HTERT RPE-1 (cell line): ENCODE results near the gene SIK3.

Experiments used
- in situ Hi-C: fragments of 300-500 bp; cut with MboI; formaldehyde crosslinking; loops from 4 replicates; pipeline ENCODE4 v1.14.3; 2020; ENCODE audit warnings: low sequenced_read_pairs

The SIK3 gene

GRCh38 chr11:116903090-116903489, 195.1 kb downstream of the SIK3 start:
- in situ Hi-C loops, result no loop called here

DNA sequence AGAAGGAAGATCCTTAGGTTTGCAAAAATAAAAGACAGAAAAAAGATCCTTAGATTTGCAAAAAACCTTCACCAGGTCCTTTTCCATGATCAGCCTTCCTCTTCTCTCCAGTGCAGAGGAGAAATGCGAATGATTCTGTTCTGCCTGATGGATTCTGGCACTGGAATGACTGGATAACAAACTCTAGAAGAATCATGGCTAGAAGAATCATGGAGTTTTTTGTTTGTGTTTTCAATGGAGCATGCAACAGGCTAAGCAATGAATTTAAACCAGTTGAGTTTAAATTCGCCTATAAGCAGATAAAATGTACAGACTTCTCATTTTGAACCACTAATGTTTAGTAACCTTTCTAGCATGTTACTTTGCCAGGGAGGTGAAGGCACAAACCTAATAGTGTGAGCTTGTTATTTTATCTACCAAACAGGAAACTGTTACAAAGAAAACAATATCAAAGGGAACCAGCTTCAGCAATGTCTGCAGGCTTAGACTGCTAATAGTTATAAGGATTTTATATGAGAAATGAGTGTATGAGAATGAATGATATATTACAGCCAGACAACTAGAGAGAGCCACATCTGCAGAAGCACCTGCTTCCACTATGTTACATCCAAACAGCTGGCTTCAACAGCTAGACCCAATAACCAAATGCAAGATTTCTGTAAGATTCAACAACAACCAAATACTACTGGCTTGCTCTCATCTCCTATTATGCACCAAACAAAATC, 196.1 kb downstream of the SIK3 start:
- in situ Hi-C loops, result no loop called here

DNA sequence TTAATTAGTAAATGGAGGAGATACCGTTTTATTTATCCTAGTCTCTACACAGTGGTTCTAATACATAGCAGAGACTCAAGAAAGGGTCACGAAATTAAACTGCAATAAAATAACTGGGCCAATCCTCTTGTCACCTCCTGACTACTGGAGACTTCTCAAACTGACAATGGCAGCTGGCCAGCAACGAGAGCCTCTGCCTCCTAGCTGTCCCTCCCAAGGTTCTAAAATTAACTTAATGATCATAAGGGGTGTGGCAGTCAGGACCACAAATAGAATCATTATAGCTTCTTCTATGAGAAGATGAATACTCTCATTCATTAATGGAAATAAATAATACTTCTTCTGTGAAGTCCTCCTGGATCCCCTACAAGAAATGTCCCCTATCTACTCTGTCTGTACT, 197.0 kb downstream of the SIK3 start:
- in situ Hi-C loops, result no loop called here

DNA sequence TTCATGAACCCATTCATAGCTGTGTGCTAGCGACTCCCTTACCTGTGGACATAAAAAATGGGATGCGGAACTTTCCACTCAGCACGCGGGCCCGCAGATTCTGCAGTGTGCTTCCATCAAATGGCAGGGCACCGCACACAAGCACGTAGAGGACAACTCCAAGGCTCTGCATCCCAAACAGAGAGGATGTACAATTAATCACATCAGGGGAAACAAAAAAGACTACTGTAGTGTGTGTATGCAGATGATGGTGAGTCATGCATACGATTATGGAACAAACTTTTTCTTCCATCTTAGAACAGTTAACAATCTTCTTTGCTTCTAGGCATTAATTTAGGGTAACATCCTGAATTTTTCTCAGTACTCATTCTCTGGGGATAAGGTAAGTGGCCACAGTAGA, 202.0 kb downstream of the SIK3 start:
- in situ Hi-C loops, result no loop called here

GRCh38 chr11:116895048-116895757, 203.0 kb downstream of the SIK3 start:
- in situ Hi-C loops, result no loop called here

- in situ Hi-C loops, result no loop called here
Measured at GRCh38 chr11:116893906-116894305, 204.3 kb downstream of the SIK3 start.

DNA sequence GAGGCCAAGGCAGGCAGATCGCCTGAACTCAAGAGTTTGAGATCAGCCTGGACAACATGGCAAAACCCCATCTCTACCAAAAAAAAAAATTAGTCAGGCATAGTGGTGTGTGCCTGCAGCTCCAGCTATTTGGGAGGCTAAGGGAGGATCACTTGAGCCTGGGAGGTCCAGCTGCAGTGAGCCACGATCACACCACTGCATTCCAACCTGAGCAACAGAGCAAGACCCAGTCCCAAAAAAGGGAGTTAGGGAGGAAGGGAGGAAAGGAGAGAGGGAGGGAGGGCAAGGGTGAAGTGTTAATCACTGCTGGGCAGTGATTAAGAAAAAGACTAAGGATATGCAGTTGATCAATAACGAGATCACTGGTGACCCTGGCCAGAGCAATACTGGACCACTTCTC, 204.8 kb downstream of the SIK3 start:
- in situ Hi-C loops, result no loop called here

GRCh38 chr11:116892374-116892773, 205.9 kb downstream of the SIK3 start:
- in situ Hi-C loops, result no loop called here

DNA sequence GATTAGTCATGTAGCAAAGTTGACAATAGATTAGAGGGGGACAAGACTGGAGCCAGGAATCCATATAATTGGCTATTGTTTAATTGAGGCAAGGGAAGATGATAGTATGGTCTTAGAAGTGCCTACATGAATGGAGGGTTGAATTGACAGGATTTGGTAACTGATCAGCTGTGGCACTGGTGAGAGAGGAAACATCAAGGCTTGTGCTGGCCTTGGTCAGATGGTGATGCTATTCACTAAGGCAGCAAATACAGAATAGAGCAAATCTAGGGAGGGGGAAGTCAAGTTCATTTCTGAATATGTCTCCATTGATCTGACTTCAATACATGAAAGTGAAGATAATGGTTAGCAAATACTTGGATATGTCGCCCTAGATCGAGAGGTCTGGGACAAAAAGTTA, 206.5 kb downstream of the SIK3 start:
- in situ Hi-C loops, result no loop called here

GRCh38 chr11:116890607-116891006, 207.6 kb downstream of the SIK3 start:
- in situ Hi-C loops, result no loop called here

GRCh38 chr11:116890193-116890592, 208.0 kb downstream of the SIK3 start:
- in situ Hi-C loops, result no loop called here

DNA sequence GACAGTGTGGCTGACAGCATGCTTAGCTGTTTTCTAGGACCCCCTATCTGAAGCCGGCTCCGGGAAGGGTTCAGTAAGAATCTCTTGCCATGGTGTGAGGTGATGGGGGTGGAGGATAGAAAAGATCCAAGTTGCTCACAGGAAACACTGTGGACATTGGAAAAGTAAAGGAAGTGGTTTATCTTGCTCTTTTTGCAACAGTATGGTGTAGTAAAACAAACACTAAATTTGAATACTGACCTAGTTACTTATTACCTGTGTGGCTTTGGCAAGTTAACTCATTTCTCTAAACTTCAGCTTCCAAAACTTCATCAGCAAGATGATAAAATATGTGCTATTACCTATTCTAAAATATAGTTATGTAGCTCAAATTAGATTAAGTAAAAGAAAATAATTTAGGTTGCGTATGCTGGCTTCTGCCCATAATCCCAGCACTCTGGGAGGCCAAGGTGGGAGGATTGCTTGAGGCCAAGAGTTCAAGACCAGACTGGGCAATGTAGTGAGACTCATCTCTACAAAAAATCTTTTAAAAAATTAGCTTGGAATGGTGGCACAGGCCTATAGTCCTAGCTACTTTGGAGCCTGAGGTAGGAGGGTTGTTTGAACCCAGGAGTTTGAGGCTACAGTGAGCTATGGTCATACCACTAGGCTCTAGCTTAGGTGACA, 209.2 kb downstream of the SIK3 start:
- in situ Hi-C loops, result no loop called here

GRCh38 chr11:116888024-116888423, 210.2 kb downstream of the SIK3 start:
- in situ Hi-C loops, result no loop called here

- in situ Hi-C loops, result no loop called here
Measured at GRCh38 chr11:116885951-116886655, 212.1 kb downstream of the SIK3 start.

- in situ Hi-C loops, result no loop called here
Measured at GRCh38 chr11:116882386-116882785, 215.8 kb downstream of the SIK3 start.

- in situ Hi-C loops, result no loop called here
Measured at GRCh38 chr11:116881143-116881542, 217.1 kb downstream of the SIK3 start.

DNA sequence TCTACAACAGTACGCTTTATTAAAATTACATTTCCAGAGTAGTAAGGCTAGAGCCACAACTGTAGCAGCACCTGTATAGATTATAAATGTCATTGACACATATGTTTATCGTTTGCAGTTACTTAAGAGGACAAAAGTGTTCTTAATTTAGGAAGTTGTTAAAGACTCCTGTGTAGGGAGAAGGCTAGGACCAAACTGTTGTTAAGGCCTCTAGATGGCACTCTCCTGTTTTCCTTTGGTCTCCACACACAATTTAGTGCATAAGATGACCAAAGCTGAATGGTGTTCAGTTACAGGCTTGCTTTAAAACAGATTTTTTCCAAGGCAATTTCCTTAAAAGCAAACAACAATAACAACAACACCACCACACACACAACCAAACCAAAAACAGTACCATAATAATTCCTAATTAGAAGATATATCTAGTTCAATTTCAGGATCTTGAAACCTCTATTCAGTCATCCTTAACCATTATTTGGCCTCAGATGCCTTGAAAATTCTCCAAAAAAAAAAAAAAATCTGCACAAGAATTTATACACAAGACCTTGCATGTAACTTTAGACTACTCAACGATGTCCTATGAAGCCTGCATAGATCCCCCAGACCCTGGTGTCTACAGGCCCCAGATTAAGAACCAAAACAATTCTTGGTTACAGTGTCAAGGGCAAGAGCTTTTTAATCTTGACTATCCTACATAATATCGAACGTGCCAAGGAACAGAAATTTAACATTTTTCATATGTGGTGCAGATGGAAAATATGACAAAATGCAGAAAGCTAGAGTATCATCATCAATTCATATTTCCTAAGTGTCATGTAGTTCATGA, 218.2 kb downstream of the SIK3 start:
- in situ Hi-C loops, result no loop called here

DNA sequence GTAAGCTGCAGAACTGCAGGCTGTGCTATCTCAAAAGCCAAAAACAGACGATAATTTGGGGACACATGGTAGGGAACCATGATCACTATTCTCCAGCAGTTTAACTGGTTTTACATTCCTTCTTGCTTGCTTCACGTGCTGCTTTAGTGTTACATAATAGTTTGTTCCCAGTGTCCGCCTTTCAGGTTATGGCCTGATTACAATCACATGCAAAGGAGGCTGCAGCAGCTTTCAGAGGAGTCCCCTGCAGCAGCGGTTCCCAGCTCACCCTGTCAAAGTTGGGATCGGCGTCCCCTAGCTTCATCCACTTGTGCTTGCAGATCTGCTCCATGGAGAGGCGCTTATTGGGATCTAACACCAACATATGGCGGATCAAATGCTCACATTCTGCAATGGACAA, 221.6 kb downstream of the SIK3 start:
- in situ Hi-C loops, result no loop called here

GRCh38 chr11:116875194-116875593, 223.0 kb downstream of the SIK3 start:
- in situ Hi-C loops, result no loop called here

- in situ Hi-C loops, result no loop called here
Measured at GRCh38 chr11:116874251-116874650, 224.0 kb downstream of the SIK3 start.

DNA sequence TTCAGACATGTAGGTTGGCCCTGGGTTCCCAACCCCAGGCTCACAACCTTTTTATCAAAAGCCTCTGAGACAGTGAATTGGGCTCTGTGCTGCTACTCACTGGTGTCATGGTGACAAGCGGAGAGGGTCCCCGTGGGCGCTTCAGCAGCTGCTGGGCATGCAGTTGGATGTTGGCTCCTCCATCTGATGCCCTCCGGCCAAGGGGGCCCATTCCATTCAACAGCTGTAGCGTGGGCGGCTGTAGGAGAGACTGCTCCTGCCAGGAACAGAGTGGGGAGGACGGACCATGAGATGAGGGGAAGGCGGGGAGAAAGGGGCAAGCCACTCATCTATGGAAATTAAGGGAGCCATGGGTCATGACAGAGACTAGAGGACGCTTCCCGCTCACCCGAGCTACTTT, 224.8 kb downstream of the SIK3 start:
- in situ Hi-C loops, result no loop called here
